ENCODE measurements around the gene ELMO3. TPM values are rescaled to one million over a fixed set of nuclear protein-coding genes. Genes with fewer than 3 reads are reported as not detected.

Gene ELMO3
- total and polyA plus RNA-seq, 2 of the 13 experiments (the other 11 are each of a cell fraction or from before 2014, with no cell fraction given), result 2.6 to 4.0 TPM

DNA sequence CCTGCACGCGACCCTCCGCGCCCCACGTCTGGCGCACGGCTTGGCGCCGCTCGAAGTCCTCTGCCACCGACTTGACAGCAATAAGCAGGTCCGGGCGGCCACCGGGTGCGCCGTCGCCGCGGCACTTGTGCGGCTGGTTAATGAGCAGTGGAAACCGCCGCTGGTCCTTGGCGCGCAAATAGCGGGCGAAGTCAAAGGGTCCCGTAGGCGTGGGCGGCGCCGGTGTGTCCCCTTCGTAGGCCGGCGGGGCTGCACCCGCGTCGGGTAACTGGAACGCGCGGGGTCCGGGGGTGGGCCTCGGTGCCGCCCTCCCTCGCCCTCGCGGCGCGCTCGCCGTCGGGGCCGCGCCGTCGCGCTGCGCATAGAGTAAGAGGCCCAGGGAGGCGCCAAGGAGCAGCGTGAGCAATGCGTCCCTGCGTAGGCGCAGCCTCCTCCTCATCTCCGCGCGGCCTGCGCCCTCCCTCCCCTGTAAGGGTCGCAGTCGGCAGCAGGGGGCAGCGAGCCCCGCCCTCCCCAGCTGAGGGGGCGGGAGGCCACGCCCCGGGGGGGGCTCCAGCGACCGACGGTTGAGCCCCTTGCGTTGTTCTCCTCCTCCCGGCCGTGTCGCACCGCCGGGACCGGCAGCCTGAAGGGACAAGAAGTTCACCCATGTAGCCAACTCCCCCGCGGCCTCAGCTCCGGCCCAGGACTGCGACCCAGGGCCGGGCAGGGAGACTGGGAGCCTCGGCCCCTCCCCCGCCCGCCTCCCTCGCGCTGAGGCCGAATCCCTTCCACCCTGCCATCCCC lies 48.7 kb upstream of the ELMO3 start (continued):
- TF ChIP-seq, protein P1, sequence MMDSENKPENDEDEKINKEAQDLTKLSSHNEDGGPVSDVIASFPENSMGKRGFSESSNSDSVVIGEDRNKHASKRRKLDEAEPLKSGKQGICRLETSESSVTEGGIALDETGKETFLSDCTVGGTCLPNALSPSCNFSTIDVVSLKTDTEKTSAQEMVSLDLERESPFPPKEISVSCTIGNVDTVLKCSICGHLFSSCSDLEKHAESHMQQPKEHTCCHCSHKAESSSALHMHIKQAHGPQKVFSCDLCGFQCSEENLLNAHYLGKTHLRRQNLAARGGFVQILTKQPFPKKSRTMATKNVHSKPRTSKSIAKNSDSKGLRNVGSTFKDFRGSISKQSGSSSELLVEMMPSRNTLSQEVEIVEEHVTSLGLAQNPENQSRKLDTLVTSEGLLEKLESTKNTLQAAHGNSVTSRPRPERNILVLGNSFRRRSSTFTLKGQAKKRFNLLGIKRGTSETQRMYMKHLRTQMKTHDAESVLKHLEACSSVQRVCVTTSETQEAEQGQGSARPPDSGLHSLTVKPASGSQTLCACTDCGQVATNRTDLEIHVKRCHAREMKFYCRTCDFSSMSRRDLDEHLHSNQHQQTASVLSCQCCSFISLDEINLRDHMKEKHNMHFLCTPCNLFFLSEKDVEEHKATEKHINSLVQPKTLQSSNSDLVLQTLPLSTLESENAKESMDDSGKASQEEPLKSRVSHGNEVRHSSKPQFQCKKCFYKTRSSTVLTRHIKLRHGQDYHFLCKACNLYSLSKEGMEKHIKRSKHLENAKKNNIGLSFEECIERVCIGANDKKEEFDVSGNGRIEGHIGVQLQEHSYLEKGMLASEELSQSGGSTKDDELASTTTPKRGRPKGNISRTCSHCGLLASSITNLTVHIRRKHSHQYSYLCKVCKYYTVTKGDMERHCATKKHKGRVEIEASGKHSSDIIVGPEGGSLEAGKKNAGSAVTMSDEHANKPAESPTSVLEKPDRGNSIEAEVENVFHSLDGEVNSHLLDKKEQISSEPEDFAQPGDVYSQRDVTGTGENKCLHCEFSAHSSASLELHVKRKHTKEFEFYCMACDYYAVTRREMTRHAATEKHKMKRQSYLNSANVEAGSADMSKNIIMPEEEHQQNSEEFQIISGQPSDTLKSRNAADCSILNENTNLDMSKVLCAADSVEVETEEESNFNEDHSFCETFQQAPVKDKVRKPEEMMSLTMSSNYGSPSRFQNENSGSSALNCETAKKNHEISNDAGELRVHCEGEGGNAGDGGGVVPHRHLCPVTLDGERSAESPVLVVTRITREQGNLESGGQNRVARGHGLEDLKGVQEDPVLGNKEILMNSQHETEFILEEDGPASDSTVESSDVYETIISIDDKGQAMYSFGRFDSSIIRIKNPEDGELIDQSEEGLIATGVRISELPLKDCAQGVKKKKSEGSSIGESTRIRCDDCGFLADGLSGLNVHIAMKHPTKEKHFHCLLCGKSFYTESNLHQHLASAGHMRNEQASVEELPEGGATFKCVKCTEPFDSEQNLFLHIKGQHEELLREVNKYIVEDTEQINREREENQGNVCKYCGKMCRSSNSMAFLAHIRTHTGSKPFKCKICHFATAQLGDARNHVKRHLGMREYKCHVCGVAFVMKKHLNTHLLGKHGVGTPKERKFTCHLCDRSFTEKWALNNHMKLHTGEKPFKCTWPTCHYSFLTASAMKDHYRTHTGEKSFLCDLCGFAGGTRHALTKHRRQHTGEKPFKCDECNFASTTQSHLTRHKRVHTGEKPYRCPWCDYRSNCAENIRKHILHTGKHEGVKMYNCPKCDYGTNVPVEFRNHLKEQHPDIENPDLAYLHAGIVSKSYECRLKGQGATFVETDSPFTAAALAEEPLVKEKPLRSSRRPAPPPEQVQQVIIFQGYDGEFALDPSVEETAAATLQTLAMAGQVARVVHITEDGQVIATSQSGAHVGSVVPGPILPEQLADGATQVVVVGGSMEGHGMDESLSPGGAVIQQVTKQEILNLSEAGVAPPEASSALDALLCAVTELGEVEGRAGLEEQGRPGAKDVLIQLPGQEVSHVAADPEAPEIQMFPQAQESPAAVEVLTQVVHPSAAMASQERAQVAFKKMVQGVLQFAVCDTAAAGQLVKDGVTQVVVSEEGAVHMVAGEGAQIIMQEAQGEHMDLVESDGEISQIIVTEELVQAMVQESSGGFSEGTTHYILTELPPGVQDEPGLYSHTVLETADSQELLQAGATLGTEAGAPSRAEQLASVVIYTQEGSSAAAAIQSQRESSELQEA (CRISPR knock-in tag; IDR thresholded peaks at IDR 0.05; ENCODE audit: not compliant biosample characterization), result no peak
- TF ChIP-seq, protein P2, sequence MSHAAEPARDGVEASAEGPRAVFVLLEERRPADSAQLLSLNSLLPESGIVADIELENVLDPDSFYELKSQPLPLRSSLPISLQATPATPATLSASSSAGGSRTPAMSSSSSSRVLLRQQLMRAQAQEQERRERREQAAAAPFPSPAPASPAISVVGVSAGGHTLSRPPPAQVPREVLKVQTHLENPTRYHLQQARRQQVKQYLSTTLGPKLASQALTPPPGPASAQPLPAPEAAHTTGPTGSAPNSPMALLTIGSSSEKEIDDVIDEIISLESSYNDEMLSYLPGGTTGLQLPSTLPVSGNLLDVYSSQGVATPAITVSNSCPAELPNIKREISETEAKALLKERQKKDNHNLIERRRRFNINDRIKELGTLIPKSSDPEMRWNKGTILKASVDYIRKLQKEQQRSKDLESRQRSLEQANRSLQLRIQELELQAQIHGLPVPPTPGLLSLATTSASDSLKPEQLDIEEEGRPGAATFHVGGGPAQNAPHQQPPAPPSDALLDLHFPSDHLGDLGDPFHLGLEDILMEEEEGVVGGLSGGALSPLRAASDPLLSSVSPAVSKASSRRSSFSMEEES (CRISPR knock-in tag; IDR thresholded peaks at IDR 0.05), result no peak
- TF ChIP-seq ZNF788 (CRISPR knock-in tag; IDR thresholded peaks at IDR 0.05; ENCODE audit: borderline replicate concordance), result no peak; the same call in 1 of the 2 replicates
- TF ChIP-seq PHF21A (CRISPR knock-in tag; IDR thresholded peaks at IDR 0.05), result no peak
- no peak for TF ChIP-seq SP1 (IDR thresholded peaks at IDR 0.05)
- TF ChIP-seq SP1 (CRISPR knock-in tag; IDR thresholded peaks at IDR 0.05), result peak; percentile 31; the same call in 1 of the 2 replicates
- 0 out of 2 replicates have a peak, but pooled peaks have one; percentile 8 for TF ChIP-seq MYC (CRISPR knock-in tag; IDR thresholded peaks at IDR 0.05; ENCODE audit: borderline replicate concordance)
- TF ChIP-seq U2AF2 (IDR thresholded peaks at IDR 0.05; ENCODE audit: low read depth, low read length), result no peak
- TF ChIP-seq FOXK1 (CRISPR knock-in tag; IDR thresholded peaks at IDR 0.05; ENCODE audit: borderline replicate concordance, low read depth), result no peak
- TF ChIP-seq FOXJ3 (CRISPR knock-in tag; IDR thresholded peaks at IDR 0.05; ENCODE audit: borderline replicate concordance), result no peak
- TF ChIP-seq HNF4G (IDR thresholded peaks at IDR 0.05; ENCODE audit: borderline replicate concordance, low read depth, low read length), result no peak
- TF ChIP-seq HNF4G (CRISPR knock-in tag; IDR thresholded peaks at IDR 0.05; ENCODE audit: borderline replicate concordance, low read depth), result no peak
- TF ChIP-seq REXO4 (CRISPR knock-in tag; IDR thresholded peaks at IDR 0.05; ENCODE audit: borderline replicate concordance), result no peak
- no peak for TF ChIP-seq MAFG (CRISPR knock-in tag; IDR thresholded peaks at IDR 0.05)
- no peak for TF ChIP-seq SOX5 (CRISPR knock-in tag; IDR thresholded peaks at IDR 0.05; ENCODE audit: borderline replicate concordance)
- TF ChIP-seq ARID2 (CRISPR knock-in tag; IDR thresholded peaks at IDR 0.05; ENCODE audit: borderline replicate concordance), result no peak
- TF ChIP-seq THAP11 (CRISPR knock-in tag; IDR thresholded peaks at IDR 0.05), result no peak; the same call in 1 of the 2 replicates
- no peak for TF ChIP-seq GATA4 (IDR thresholded peaks at IDR 0.05; ENCODE audit: borderline replicate concordance, low read depth)
- TF ChIP-seq ZBTB38 (CRISPR knock-in tag; IDR thresholded peaks at IDR 0.05), result 0 out of 2 replicates have a peak, but pooled peaks have one; percentile 3
- no peak for TF ChIP-seq ZC3H4 (CRISPR knock-in tag; IDR thresholded peaks at IDR 0.05; ENCODE audit: borderline replicate concordance)
- no peak for TF ChIP-seq ZNF546 (CRISPR knock-in tag; conservative IDR thresholded peaks at IDR 0.05)

Data from HepG2 (cell line).